T-helper 22 cell (primary cell): ENCODE data around the gene AP2A1.
"Not testable (repeated sequence)": the region's sequence is repeated elsewhere in the genome, so short reads cannot be mapped to it uniquely, and the experiment has no call there.

Experiments
- DNase-seq: peaks from one replicate; pipeline ENCODE4 v3.0.0-alpha.2; 2020; ENCODE audit warnings: low read depth

AP2A1 gene

GRCh38 chr19:49812997-49813861, 46.4 kb downstream of the AP2A1 start, which contains the start of gene FUZ:
Gene FUZ (minus strand): TSS chr19:49813292. CDS start chr19:49813106, 186 bp downstream.
- DNase-seq = peak; percentile 91

- no peak for DNase-seq
Measured at GRCh38 chr19:49814010-49814409, 47.2 kb downstream of the AP2A1 start.

DNA sequence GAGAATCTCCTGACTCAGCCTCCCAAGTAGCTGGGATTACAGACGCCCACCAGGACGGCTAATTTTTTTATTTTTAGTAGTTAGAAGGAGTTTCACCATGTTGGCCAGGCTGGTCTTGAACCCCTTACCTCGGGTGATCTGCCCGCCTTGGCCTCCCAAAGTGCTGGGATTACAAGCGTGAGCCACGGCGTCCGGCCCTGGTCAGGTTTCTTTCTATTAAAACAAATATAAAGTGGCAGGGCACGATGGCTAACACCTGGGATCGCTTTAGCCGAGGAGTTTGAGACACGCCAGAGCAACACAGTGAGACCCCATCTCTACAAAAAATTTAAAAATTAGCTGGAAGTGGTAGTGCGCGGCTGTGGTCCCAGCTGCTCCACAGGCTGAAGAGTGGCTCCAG, 49.8 kb downstream of the AP2A1 start:
- no peak for DNase-seq

DNA sequence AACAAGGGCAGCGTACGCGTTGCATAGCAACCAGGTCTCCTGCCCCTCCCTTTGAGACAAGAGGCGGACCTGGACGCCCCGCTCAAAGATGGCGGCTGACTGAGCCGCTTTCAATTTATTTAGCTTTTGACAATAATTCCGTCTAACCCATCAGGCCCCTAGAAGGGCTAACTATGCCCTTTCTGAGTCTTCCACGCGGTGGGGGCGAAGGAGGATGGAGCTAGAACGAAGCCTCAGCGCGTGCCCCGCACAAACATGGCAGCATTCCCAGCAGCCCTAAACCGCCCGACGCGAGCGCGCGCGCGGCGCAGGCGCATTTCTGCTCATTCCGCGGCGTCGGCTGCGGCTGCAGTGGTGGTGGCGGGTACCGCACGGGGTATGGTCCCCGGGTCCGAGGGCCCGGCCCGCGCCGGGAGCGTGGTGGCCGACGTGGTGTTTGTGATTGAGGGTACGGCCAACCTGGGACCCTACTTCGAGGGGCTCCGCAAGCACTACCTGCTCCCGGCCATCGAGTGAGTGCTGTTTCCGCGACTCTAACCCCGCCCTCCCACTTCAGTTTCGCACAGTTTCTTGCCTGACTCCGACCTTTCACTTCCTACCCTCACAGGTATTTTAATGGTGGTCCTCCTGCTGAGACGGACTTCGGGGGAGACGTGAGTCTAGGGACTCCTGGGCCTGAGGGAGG, 51.3 kb downstream of the AP2A1 start, which contains the start of gene MED25:
MED25 (plus strand) TSS at position 326 of the 685 bp plus-strand sequence; CDS start at position 379, 53 bp downstream.
- peak; percentile 78 for DNase-seq

GRCh38 chr19:49818649-49819370, 52.0 kb downstream of the AP2A1 start:
- DNase-seq = no peak

GRCh38 chr19:49819452-49820115, 52.8 kb downstream of the AP2A1 start:
- DNase-seq = not testable (repeated sequence)

GRCh38 chr19:49820125-49820524, 53.3 kb downstream of the AP2A1 start:
- no peak for DNase-seq

GRCh38 chr19:49823472-49823871, 56.7 kb downstream of the AP2A1 start:
- DNase-seq = no peak

GRCh38 chr19:49824662-49825061, 57.9 kb downstream of the AP2A1 start:
- DNase-seq = no peak

- DNase-seq = no peak
Measured at GRCh38 chr19:49827034-49827433, 60.2 kb downstream of the AP2A1 start.

DNA sequence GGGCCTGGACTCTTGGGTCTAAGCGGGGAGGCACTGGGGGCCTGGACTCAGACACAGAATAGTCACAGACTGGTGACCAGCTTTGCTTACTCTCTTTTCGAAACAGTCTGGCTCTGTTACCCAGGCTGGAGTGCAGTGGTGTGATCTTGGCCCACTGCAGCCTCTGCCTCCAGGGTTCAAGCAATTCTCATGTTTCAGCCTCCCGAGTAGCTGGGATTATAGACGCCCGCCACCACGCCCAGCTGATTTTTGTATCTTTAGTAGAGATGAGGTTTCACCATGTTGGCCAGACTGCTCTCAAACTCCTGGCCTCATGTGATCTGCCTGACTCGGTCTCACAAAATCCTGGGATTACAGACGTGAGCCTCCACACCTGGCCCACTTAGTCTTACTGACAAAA, 62.4 kb downstream of the AP2A1 start:
- DNase-seq = no peak

- DNase-seq = no peak
Measured at GRCh38 chr19:49829721-49830120, 62.9 kb downstream of the AP2A1 start.

DNA sequence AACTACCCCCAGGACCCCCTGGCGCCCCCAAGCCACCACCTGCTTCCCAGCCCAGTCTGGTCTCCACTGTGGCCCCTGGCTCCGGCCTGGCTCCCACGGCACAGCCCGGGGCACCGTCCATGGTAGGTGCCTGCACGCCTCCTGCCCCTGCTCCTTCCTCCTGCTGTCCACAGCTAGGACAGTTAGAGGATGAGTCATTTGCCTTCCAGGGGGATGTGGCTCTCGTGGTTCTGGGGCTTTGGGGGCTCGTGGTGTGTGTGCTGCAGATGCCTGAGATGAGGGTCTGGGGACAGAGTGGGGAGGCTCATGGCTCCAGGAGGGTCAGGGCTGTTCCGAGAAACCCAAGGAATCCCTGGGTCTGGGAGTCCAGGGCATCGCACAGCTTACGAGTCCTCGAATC, 64.0 kb downstream of the AP2A1 start:
- DNase-seq = no peak

DNA sequence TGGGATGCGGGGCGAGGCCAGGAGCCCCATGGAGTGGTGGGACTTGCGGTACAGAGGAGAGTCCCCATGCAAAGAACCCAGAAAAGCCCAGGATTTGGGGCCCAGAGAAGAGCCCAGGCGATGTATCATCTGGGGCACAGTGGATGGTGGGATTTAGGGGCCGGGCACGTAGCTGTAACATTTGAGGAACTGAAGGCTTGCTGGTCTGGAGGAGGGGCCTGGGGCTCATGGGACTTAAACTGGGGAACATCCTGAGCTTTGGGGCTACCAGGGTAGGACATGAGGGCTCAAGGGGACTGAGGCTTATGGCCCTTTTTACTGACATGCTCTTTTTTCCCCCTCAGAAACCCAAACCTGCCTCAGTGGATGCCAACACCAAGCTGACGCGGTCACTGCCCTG, 64.8 kb downstream of the AP2A1 start:
- DNase-seq = no peak

DNA sequence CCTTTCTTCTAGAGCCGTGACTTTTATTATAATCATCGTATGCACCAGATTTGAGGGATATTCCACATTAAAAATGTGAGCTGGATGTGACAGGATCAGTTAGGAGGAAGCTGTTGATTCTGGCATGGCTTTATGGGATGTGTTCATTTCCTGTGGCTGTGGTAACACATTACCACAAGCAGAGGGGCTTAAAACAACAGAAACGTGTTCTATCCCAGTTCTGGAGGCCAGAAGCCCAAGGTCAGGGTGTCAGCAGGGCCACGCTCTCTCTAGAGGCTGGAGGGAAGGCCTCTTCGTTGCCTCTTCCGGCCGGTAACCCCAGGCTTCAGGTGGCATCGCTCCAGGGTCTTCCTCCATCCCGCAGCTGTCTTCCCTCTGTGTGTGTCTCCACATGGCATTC, 65.8 kb downstream of the AP2A1 start:
- no peak for DNase-seq

DNA sequence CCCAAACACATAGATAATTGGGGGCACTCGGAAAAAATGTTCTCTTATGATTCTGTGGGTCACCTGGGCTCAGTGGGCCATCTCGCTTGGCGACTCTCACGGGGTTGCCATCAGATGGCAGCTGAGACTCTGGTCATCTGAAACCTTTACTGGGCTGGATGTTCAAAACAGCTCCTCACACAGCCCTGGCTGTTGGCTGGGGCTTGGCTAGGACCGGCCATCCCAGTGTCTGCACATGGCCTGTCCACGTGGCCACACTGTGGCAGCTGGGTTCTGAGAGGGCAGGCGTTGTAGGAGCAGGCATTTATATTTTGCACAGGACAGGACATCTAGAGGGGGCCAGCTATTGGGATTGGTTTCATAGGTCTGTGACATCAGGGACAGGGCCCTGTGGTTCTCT, 66.8 kb downstream of the AP2A1 start:
- DNase-seq = no peak

DNA sequence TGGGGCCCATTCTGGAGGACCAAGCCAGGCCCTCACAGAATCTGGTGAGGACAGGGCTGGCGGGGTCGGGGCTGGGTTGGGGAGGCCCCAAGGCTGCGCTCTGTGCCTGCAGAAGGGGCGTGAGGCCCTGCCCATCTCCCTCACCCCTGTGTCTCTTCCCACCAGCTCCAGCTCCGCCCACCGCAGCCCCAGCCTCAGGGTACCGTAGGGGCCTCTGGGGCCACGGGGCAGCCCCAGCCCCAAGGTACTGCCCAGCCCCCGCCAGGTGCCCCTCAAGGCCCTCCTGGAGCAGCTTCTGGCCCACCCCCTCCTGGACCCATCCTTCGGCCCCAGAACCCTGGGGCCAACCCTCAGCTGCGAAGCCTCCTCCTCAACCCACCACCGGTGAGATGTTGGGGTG, 68.8 kb downstream of the AP2A1 start:
- DNase-seq = no peak

- no peak for DNase-seq
Measured at GRCh38 chr19:49836176-49837008, 69.6 kb downstream of the AP2A1 start.

GRCh38 chr19:49837009-49837310, 70.2 kb downstream of the AP2A1 start:
- DNase-seq = no peak

DNA sequence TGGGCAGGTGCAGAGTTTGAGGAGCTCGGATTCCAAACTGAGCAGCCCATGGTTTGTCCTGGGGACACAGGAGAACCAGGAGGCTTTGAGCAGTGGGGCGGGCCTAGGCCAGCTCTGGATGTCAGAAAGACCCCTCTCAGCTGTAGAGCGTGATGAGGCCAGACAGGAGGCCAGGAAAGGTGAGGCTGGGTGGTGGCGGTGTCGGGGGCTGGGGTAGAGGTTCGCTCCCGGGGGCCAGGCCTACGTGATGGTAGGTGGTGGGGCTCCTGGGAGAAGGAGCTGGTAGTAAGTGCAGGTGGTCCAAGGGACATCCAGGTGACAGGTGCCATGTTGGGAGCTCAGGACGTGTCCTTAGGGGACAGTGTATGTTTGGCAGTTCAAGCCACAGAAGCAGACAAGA, 70.6 kb downstream of the AP2A1 start:
- DNase-seq = no peak

- no peak for DNase-seq
Measured at GRCh38 chr19:49838885-49839588, 72.2 kb downstream of the AP2A1 start.
